RPMI8226 (cell line): ENCODE results near the gene STK38.

Experiments
- DNase-seq: peaks from one replicate; pipeline ENCODE4 v3.0.0-alpha.2; 2015

The STK38 gene

GRCh38 chr6:36563237-36563927 is 16.1 kb upstream of the STK38 start:
- DNase-seq: no peak

GRCh38 chr6:36560822-36561221 is 13.5 kb upstream of the STK38 start:
- no peak for DNase-seq

- no peak for DNase-seq
Observed at GRCh38 chr6:36559011-36559793, 11.9 kb upstream of the STK38 start.

- no peak for DNase-seq
Observed at GRCh38 chr6:36556281-36556680, 9.0 kb upstream of the STK38 start.

DNA sequence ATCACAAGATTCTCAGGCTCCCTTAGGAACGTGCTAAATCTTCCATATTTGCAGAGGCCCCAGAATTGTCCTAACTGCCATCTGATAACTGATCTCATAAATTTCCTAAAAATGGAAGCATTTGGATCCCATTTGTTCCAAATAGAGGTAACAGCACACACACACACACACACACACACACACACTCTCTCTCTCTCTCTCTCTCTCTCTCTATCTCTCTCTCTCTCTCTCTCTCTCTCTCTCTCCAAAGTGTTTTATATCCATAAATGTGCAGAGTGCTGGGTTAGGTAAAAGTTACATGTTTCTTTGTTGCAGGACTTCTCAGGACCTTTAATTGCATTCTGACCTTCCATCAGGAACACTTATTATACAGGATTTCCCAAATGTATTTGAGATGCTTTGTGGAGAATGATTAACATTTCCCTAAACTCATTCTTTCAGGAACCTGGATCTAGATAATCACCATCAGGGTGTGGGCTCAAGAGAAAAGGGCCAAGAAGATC is 8.5 kb upstream of the STK38 start:
- DNase-seq: no peak

- DNase-seq: no peak
Observed at GRCh38 chr6:36550473-36551000, 3.3 kb upstream of the STK38 start.

- DNase-seq: no peak
Observed at GRCh38 chr6:36548401-36548743, 1.1 kb upstream of the STK38 start.

DNA sequence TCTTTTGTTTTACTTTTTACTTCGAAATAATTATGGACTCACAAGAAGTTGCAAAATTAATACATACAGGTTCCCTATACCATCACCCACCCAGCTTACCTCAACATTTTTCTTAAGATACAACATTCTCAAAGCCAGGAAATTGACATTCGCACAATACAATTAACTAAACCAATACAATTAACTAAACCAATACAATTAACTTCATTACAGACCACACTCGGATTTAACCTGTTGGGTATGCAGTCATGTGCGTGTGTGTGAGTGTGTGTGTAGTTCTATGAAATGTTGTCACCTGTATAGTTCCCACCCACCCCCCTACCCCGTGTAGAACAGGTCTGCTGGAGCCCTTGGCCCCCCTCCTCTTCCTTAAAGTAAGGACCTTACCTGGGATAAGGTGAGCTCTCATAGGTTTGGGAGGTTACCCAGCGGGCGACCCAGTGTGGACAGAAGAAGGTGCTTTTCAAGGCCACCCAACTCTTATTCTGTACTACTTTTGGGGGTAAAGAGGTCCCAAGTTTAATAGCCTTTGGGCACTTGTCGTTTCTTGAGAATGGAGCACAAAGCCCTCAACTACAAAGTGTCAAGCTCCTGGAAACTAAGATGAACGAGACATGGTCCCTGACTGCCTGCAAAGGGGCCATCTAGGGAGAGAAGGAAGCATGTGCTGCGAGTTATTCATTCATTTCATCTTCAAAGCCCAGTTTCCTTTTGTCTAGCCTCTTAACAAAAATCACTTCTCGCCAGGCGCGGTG is 544 bp upstream of the STK38 start:
- DNase-seq: no peak

- peak; percentile 30 for DNase-seq
Observed at GRCh38 chr6:36546308-36546919, 865 bp downstream of the STK38 start.

GRCh38 chr6:36545767-36546307 is 1.4 kb downstream of the STK38 start:
- no peak for DNase-seq

DNA sequence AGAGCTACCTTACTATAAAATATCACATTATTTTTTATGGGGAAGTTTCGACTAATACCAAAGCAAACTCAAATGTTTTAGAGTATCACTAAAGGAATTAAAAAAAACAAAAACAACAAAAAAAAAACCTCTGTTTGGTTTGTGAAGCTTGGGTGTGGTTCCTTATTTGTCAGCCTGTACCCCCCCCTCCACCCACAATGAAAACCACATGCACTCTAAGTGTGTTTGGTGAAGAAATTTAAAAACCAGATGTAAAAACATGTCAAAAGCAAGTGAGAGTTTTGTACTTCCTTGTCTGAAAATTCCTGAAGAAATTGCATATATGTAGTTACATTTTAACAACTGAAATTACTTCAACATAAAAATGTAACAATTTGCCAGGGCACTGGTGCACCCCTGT is 3.1 kb downstream of the STK38 start:
- peak; percentile 17 for DNase-seq

GRCh38 chr6:36542041-36542440 is 5.2 kb downstream of the STK38 start:
- DNase-seq: no peak

- DNase-seq: no peak
Observed at GRCh38 chr6:36539814-36540568, 7.3 kb downstream of the STK38 start.

- no peak for DNase-seq
Observed at GRCh38 chr6:36536873-36537547, 10.3 kb downstream of the STK38 start.

DNA sequence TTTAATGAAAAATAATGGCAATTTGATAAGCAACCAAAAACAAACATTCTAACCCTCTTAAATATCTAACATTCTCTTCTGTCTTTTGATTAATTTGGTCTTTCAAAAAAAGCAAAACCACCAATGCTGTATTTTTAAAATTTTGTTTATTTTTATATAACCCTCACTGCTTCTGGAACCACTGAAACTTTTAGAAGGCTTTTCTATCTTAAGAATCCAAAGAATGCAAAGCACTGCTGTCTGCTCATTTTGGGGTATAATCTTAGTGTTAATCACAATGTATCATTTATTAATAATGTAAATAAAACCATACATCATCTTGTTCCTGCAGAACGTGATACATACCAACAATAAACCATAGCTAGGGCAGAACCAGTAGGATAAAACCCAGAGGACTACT is 14.0 kb downstream of the STK38 start:
- no peak for DNase-seq

GRCh38 chr6:36526066-36526465 is 21.2 kb downstream of the STK38 start:
- no peak for DNase-seq

DNA sequence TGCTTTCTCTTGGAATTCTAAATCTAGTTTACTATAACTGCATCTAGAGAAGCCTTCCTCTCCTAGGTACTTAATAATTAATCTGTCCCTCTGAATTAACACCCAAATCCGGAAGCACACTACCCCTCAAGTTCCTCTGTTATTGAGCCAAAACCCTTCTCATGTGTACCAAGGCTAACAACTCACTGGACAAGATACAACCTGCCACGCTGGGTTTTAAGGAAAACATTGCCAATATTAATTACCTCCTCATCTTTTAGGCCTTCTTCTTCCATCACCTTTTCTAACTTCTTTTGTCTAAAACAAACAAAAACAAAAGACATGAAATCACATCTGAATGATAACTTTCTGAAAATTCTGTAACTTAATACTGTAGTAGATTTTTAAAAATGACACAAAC is 21.9 kb downstream of the STK38 start:
- DNase-seq: no peak

DNA sequence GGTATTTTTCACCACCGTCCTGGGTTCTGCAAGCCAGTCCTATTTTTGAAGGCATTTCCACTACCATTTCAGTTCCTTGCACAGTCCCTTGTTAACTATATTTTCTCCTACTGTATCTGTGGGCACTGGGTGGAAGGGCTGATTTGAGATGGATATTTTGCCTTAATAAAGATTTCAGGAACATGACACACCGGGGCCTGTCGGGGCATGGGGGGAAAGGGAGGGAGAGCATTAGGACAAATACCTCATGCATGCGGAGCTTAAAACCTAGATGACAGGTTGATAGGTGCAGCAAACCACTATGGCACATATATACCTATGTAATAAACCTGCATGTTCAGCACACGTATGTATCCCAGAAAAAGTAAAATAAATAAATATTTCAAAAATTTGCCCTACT is 22.4 kb downstream of the STK38 start:
- no peak for DNase-seq

DNA sequence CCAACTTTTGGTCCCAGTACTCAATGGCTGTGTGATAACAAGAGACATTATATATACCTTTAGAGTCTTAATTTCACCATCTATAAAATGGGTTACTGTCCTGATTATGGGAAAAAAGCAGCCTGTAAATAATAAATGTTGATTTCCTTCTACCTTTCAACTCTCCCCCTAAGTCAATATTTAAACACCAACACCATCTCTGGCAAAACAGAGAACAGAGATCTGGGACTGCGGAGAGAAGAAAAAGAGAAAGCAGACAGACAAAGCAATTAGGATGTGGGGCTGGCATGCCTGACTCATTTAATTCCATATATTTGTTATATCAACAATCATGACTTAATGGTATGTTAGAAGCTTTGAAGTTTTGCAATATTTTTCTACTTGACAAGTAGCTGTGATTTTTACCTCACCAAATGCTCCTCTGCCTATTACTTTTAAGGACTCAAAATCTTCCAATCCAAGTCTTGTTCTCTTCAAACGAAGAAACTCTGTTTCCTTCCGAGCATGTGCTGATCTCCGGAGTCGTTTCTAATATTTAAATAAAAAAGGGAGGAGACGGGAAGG is 23.3 kb downstream of the STK38 start:
- DNase-seq: no peak

DNA sequence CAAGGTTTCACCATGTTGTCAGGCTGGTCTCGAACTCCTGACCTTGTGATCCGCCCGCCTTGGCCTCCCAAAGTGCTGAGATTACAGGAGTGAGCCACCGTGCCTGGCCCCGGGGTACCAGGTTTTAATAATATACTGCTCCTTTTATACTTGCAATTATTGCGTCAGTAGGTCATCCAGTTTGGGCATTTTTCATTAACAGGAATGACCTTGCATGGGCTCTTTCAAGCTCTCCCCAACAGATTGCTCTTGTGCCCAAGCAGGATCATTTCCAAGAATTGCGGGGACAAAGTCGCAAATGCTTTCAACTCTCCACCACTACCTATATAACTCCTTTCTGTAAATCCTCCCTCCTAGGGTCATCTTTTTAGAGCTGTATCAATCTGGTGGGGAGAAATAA is 23.8 kb downstream of the STK38 start:
- no peak for DNase-seq

DNA sequence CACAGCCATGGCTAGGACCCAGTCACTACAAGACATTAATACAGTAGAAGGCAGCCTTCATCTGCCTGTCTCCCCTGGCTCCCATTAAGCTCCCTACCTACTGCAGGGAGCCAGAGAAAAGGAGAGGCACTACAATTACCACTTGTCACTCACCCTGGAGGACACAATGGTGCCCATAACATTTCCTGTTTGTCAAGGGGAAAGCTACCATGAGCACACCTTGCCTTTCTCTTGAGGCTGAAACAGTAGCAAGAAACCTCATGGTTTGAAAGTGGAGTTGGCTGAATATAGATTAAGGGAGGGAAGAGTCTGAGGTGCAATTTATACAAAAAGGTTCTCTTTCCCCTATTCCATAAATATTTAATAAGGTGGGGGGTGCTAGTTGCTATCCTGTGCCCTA is 27.9 kb downstream of the STK38 start:
- DNase-seq: no peak
